Ascending aorta (tissue), 2 donors: ENCODE data around the gene RERG. TPM values are rescaled to one million over a fixed set of nuclear protein-coding genes. Genes with fewer than 3 reads are reported as not detected.
A peak's percentile ranks its signal among the peaks of the same experiment; 100 is the strongest.
"Not testable (repeated sequence)": the region's sequence is repeated elsewhere in the genome, so short reads cannot be mapped to it uniquely, and the experiment has no call there.

ENCODE experiments used
- DNase-seq, 2 donors: peaks; one replicate each; pipeline ENCODE4 v3.0.0-alpha.2; 2019; ENCODE audit warnings: low spot score in 2 of 2
- H3K27ac ChIP-seq, 2 donors: fragments of 200-600 bp; sonication (generic); one replicate each; pipeline ENCODE4 v1.5.1; 2016 to 2017; ENCODE audit warnings: mild to moderate bottlenecking in 1 of 2
- H3K27me3 ChIP-seq: fragments of 200-600 bp; sonication (generic); one replicate; pipeline ENCODE4 v1.5.1; 2017
- H3K36me3 ChIP-seq, 2 donors: fragments of 200-600 bp; sonication (generic); one replicate each; pipeline ENCODE4 v1.5.1; 2016
- H3K4me1 ChIP-seq, 2 donors: fragments of 200-600 bp; sonication (generic); one replicate each; pipeline ENCODE4 v1.5.1; 2016 to 2017; ENCODE audit warnings: mild to moderate bottlenecking in 1 of 2
- H3K4me3 ChIP-seq, 2 donors: fragments of 200-600 bp; sonication (generic); one replicate each; pipeline ENCODE4 v1.5.1; 2016 to 2017; ENCODE audit warnings: mild to moderate bottlenecking in 1 of 2
- H3K9me3 ChIP-seq, 2 donors: fragments of 200-600 bp; sonication (generic); one replicate each; pipeline ENCODE4 v1.5.1; 2016
- intact Hi-C: fragments of 100-400 bp; cut with DNase I; formaldehyde crosslinking; loops from one replicate; pipeline ENCODE4 v1.15.1; 2023
- total RNA-seq: library from RNA; depleted of rRNA; stranded (reverse); fragments of >200 nt; gene quantifications from one replicate; pipeline ENCODE4 v1.1.0, GENCODE V29; 2016
- TF ChIP-seq, protein P1 (sequence below), 3 experiments: fragments of 200-600 bp in 2 of 3; fragments of 450-650 bp in 1 of 3; sonication (generic) in 2 of 3; IDR thresholded peaks; one replicate each; pipeline ENCODE4 v1.5.1; 2016 to 2019; ENCODE audit warnings: antibody characterized with exemption in 3 of 3, mild to moderate bottlenecking in 1 of 3, moderate library complexity in 1 of 3

Gene RERG
- total RNA-seq, 1 donor from 2014 or later = 55.7 TPM

GRCh38 chr12:15092826-15093225 lies 128.4 kb downstream of the RERG start:
- TF ChIP-seq, protein P1, sequence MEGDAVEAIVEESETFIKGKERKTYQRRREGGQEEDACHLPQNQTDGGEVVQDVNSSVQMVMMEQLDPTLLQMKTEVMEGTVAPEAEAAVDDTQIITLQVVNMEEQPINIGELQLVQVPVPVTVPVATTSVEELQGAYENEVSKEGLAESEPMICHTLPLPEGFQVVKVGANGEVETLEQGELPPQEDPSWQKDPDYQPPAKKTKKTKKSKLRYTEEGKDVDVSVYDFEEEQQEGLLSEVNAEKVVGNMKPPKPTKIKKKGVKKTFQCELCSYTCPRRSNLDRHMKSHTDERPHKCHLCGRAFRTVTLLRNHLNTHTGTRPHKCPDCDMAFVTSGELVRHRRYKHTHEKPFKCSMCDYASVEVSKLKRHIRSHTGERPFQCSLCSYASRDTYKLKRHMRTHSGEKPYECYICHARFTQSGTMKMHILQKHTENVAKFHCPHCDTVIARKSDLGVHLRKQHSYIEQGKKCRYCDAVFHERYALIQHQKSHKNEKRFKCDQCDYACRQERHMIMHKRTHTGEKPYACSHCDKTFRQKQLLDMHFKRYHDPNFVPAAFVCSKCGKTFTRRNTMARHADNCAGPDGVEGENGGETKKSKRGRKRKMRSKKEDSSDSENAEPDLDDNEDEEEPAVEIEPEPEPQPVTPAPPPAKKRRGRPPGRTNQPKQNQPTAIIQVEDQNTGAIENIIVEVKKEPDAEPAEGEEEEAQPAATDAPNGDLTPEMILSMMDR (IDR thresholded peaks at IDR 0.05) = no peak
- Histone ChIP-seq H3K9me3 (no peaks in the 10 kb centered on the region), H3K27ac (peak overlapping the region in 1 of 2 donors; percentile 14), H3K36me3 (no peaks in the 10 kb centered on the region), H3K4me3 (no peak overlapping the region), H3K4me1 (peaks cover 0 to 10% of the 10 kb centered on the region in 2 donors), H3K27me3 (no peaks in the 10 kb centered on the region)
- DNase-seq = no peak
- intact Hi-C loops = no loop called here

GRCh38 chr12:15090441-15090840 lies 130.8 kb downstream of the RERG start:
- H3K27ac ChIP-seq = no peak overlapping the region
- TF ChIP-seq, protein P1 (IDR thresholded peaks at IDR 0.05) = no peak
- H3K4me3 ChIP-seq = no peak overlapping the region
- intact Hi-C loops = no loop called here
- H3K9me3 ChIP-seq = no peaks in the 10 kb centered on the region
- DNase-seq = no peak
- no peaks in the 10 kb centered on the region for H3K27me3 ChIP-seq
- peaks cover 0 to 10% of the 10 kb centered on the region in 2 donors for H3K4me1 ChIP-seq
- H3K36me3 ChIP-seq = no peaks in the 10 kb centered on the region

GRCh38 chr12:15088105-15088504 lies 133.1 kb downstream of the RERG start:
- Histone ChIP-seq H3K9me3 (no peaks in the 10 kb centered on the region), H3K27ac (no peak overlapping the region), H3K36me3 (no peaks in the 10 kb centered on the region), H3K4me3 (no peak overlapping the region), H3K27me3 (no peaks in the 10 kb centered on the region), H3K4me1 (peaks cover 0 to 10% of the 10 kb centered on the region in 2 donors)
- DNase-seq = no peak
- TF ChIP-seq, protein P1 (IDR thresholded peaks at IDR 0.05) = no peak
- intact Hi-C loops = no loop called here

DNA sequence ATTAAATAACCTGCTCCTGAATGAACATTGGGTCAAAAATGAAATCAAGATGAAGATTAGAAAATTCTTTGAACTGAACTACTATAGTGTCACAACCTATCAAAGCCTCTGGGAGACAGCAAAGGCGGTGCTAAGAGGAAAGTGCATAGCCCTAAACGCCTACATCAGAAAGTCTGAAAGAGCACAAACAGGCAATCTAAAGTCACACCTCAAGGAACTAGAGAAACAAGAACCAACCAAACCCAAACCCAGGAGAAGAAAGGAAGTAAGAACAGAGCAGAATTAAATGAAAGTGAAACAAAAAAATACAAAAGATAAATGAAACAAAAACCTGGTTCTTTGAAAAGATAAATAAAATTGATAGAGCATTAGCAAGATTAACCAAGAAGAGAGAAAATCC lies 143.5 kb downstream of the RERG start:
- H3K27me3 ChIP-seq, H3K9me3 ChIP-seq, intact Hi-C loops, H3K4me1 ChIP-seq, H3K4me3 ChIP-seq, H3K27ac ChIP-seq, DNase-seq, H3K36me3 ChIP-seq: not testable (repeated sequence)

DNA sequence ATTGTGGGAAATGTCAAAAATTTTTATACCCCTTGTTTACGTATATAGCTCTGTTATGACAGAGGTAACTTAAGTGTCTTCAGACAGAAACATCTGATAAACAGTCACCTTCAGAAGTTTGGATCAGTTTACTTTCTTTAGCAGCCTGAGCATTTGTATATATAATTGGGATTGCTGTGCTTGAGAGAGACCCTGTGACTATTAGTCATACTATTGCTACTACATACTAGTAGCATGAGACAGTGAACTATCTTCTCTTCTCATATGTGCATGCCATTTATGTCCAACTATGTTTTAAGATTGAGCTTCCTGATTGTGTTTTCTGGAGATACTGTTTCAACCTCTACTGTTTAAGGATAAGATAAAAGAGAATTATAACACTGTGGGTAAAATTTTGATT lies 146.9 kb downstream of the RERG start:
- intact Hi-C loops = no loop called here
- Histone ChIP-seq H3K4me1 (no peaks in the 10 kb centered on the region), H3K27ac (no peak overlapping the region), H3K27me3 (no peaks in the 10 kb centered on the region), H3K36me3 (no peaks in the 10 kb centered on the region), H3K4me3 (no peak overlapping the region), H3K9me3 (no peaks in the 10 kb centered on the region)
- no peak for DNase-seq
- TF ChIP-seq, protein P1 (IDR thresholded peaks at IDR 0.05) = no peak

- TF ChIP-seq, protein P1 (IDR thresholded peaks at IDR 0.05) = no peak
- no peaks in the 10 kb centered on the region for H3K9me3 ChIP-seq
- no peak for DNase-seq
- H3K36me3 ChIP-seq = no peaks in the 10 kb centered on the region
- no peaks in the 10 kb centered on the region for H3K4me1 ChIP-seq
- no peaks in the 10 kb centered on the region for H3K27me3 ChIP-seq
- intact Hi-C loops = no loop called here
- H3K27ac ChIP-seq = no peak overlapping the region
- no peak overlapping the region for H3K4me3 ChIP-seq
Observed at GRCh38 chr12:15059123-15059522, 162.1 kb downstream of the RERG start.

Other genes starting within 250 kb of the RERG start
- not detected for gene PDE6H, start 248.4 kb downstream of the RERG start, total RNA-seq
- 0.11 TPM for gene PTPRO, start 101.1 kb upstream of the RERG start, total RNA-seq